CD4-positive, alpha-beta T cell treated with Interleukin-17A for 4 hours (primary cell): Measurements from ENCODE around the gene YWHAH.

Experiments used
- DNase-seq: peaks from one replicate; pipeline ENCODE4 v3.0.0-alpha.2; 2020; ENCODE audit warnings: mixed read lengths

Gene YWHAH

GRCh38 chr22:31943978-31944699, at the start of gene YWHAH:
YWHAH (plus strand) TSS chr22:31944535; CDS start chr22:31944734, 199 bp downstream.
- DNase-seq: peak; percentile 89

- DNase-seq: no peak
Measured at GRCh38 chr22:31895411-31896123, 48.8 kb upstream of the YWHAH start.

GRCh38 chr22:31896472-31896871, 47.9 kb upstream of the YWHAH start:
- DNase-seq: no peak

- DNase-seq: no peak
Measured at GRCh38 chr22:31897842-31898805, 46.2 kb upstream of the YWHAH start.

GRCh38 chr22:31898926-31899325, 45.4 kb upstream of the YWHAH start:
- DNase-seq: no peak

- no peak for DNase-seq
Measured at GRCh38 chr22:31899669-31900068, 44.7 kb upstream of the YWHAH start.

GRCh38 chr22:31901388-31902137, 42.8 kb upstream of the YWHAH start:
- DNase-seq: no peak

- no peak for DNase-seq
Measured at GRCh38 chr22:31904651-31905050, 39.7 kb upstream of the YWHAH start.

GRCh38 chr22:31905356-31905755, 39.0 kb upstream of the YWHAH start:
- DNase-seq: no peak

GRCh38 chr22:31906086-31906485, 38.2 kb upstream of the YWHAH start:
- DNase-seq: no peak

- no peak for DNase-seq
Measured at GRCh38 chr22:31906569-31906968, 37.8 kb upstream of the YWHAH start.

- DNase-seq: no peak
Measured at GRCh38 chr22:31909977-31910376, 34.4 kb upstream of the YWHAH start.

- no peak for DNase-seq
Measured at GRCh38 chr22:31911565-31912406, 32.5 kb upstream of the YWHAH start.

- no peak for DNase-seq
Measured at GRCh38 chr22:31912407-31912743, 32.0 kb upstream of the YWHAH start.

GRCh38 chr22:31915586-31915985, 28.7 kb upstream of the YWHAH start:
- DNase-seq: no peak

- no peak for DNase-seq
Measured at GRCh38 chr22:31917227-31917921, 27.0 kb upstream of the YWHAH start.

GRCh38 chr22:31919730-31920129, 24.6 kb upstream of the YWHAH start:
- DNase-seq: no peak

- no peak for DNase-seq
Measured at GRCh38 chr22:31920306-31920705, 24.0 kb upstream of the YWHAH start.

GRCh38 chr22:31921106-31921505, 23.2 kb upstream of the YWHAH start:
- no peak for DNase-seq

- DNase-seq: no peak
Measured at GRCh38 chr22:31922534-31922933, 21.8 kb upstream of the YWHAH start.

GRCh38 chr22:31923136-31923535, 21.2 kb upstream of the YWHAH start:
- DNase-seq: no peak
